SKM-1 (cell line): Measurements from ENCODE around the gene PRRT2.

Experiments used
- DNase-seq: peaks from one replicate; lab custom pipeline; 2025; ENCODE audit not compliant: unreplicated experiment; lab: John Stamatoyannopoulos, UW

Gene PRRT2

GRCh38 chr16:29858974-29859373 is 47.0 kb downstream of the PRRT2 start:
- DNase-seq, result no peak

GRCh38 chr16:29860218-29860617 is 48.2 kb downstream of the PRRT2 start:
- DNase-seq, result no peak

- DNase-seq, result no peak
These were observed 50.4 kb downstream of the PRRT2 start for GRCh38 chr16:29862383-29862883.

- DNase-seq, result peak; percentile 93
These were observed 51.1 kb downstream of the PRRT2 start, which contains the start of gene CDIPT for GRCh38 chr16:29862884-29863668. Gene CDIPT, minus strand, starts transcription at chr16:29863226. Its CDS starts 369 bp downstream, at chr16:29862857.

- DNase-seq, result no peak
These were observed 51.6 kb downstream of the PRRT2 start for GRCh38 chr16:29863669-29863984.

GRCh38 chr16:29864205-29864604 is 52.2 kb downstream of the PRRT2 start:
- DNase-seq, result no peak
